Measurements from ENCODE around the gene PVR.

PVR gene

GRCh38 chr19:44684892-44685863 lies 41.5 kb downstream of the PVR start:
- Histone ChIP-seq H2AFZ (ENCODE audit: insufficient read depth, low read length, poor library complexity) (no peak overlapping the region), H4K12ac (ENCODE audit: low read depth, low read length) (no peak overlapping the region), H3K4me3 (ENCODE audit: low read depth, low read length) (no peak overlapping the region), H3K4me1 (ENCODE audit: control insufficient read depth in 1 of 2, insufficient read depth in 2 of 2, low read length in 2 of 2) (no peaks in the 10 kb centered on the region), H2AK5ac (ENCODE audit: low read length) (no peak overlapping the region), H2BK5ac (ENCODE audit: low read depth, low read length, poor library complexity) (no peak overlapping the region), H3K4me2 (ENCODE audit: low read length) (no peak overlapping the region), H3K79me1 (ENCODE audit: low read length) (no peaks in the 10 kb centered on the region), H2BK120ac (ENCODE audit: insufficient read depth, low read length, poor library complexity) (no peak overlapping the region), H3K9me3 (ENCODE audit: insufficient read depth, low read depth, low read length) (no peaks in the 10 kb centered on the region), H3K27ac (ENCODE audit: low read depth, low read length) (no peak overlapping the region), H3K23ac (ENCODE audit: low read length) (no peak overlapping the region), H3K18ac (ENCODE audit: low read length) (no peak overlapping the region), H3K27me3 (ENCODE audit: insufficient read depth, low read length) (no peaks in the 10 kb centered on the region), H3K4ac (ENCODE audit: low read depth, low read length) (no peak overlapping the region), H3K14ac (ENCODE audit: low read length) (no peak overlapping the region), H3K9ac (ENCODE audit: low read length) (no peak overlapping the region), H2BK12ac (ENCODE audit: low read length) (no peak overlapping the region), H4K91ac (ENCODE audit: low read depth, low read length) (no peak overlapping the region), H3K79me2 (ENCODE audit: control insufficient read depth, insufficient read depth, low read length, poor library complexity) (no peaks in the 10 kb centered on the region), H4K8ac (ENCODE audit: low read depth, low read length) (no peak overlapping the region), H3K36me3 (ENCODE audit: control insufficient read depth in 1 of 2, insufficient read depth in 2 of 2, low read length in 2 of 2) (no peaks in the 10 kb centered on the region)
- no peak for DNase-seq
- WGBS (ENCODE audit: extremely low coverage, insufficient coverage, insufficient read length), result no CpG with 5 or more reads among the region's 25 CpGs

- Histone ChIP-seq H2BK12ac (ENCODE audit: low read length) (no peak overlapping the region), H3K14ac (ENCODE audit: low read length) (no peak overlapping the region), H3K4me2 (ENCODE audit: low read length) (no peak overlapping the region), H2BK120ac (ENCODE audit: insufficient read depth, low read length, poor library complexity) (no peak overlapping the region), H3K27ac (ENCODE audit: low read depth, low read length) (no peak overlapping the region), H3K4me3 (ENCODE audit: low read depth, low read length) (no peak overlapping the region), H3K36me3 (ENCODE audit: control insufficient read depth in 1 of 2, insufficient read depth in 2 of 2, low read length in 2 of 2) (no peaks in the 10 kb centered on the region), H4K91ac (ENCODE audit: low read depth, low read length) (no peak overlapping the region), H2AFZ (ENCODE audit: insufficient read depth, low read length, poor library complexity) (no peak overlapping the region), H3K4me1 (ENCODE audit: control insufficient read depth in 1 of 2, insufficient read depth in 2 of 2, low read length in 2 of 2) (no peaks in the 10 kb centered on the region), H3K9me3 (ENCODE audit: insufficient read depth, low read depth, low read length) (no peaks in the 10 kb centered on the region), H2AK5ac (ENCODE audit: low read length) (no peak overlapping the region), H3K9ac (ENCODE audit: low read length) (no peak overlapping the region), H3K23ac (ENCODE audit: low read length) (no peak overlapping the region), H3K79me1 (ENCODE audit: low read length) (no peaks in the 10 kb centered on the region), H2BK5ac (ENCODE audit: low read depth, low read length, poor library complexity) (no peak overlapping the region), H4K12ac (ENCODE audit: low read depth, low read length) (no peak overlapping the region), H3K18ac (ENCODE audit: low read length) (no peak overlapping the region), H4K8ac (ENCODE audit: low read depth, low read length) (no peak overlapping the region), H3K4ac (ENCODE audit: low read depth, low read length) (no peak overlapping the region), H3K27me3 (ENCODE audit: insufficient read depth, low read length) (no peaks in the 10 kb centered on the region), H3K79me2 (ENCODE audit: control insufficient read depth, insufficient read depth, low read length, poor library complexity) (no peaks in the 10 kb centered on the region)
- DNase-seq, result no peak
- WGBS (ENCODE audit: extremely low coverage, insufficient coverage, insufficient read length), result no CpG with 5 or more reads among the region's 4 CpGs
Measured at GRCh38 chr19:44685877-44686276, 42.2 kb downstream of the PVR start.

- H2BK5ac ChIP-seq (ENCODE audit: low read depth, low read length, poor library complexity), result no peak overlapping the region
- no peak overlapping the region for H3K4me2 ChIP-seq (ENCODE audit: low read length)
- H4K12ac ChIP-seq (ENCODE audit: low read depth, low read length), result no peak overlapping the region
- H3K18ac ChIP-seq (ENCODE audit: low read length), result no peak overlapping the region
- no peaks in the 10 kb centered on the region for H3K79me2 ChIP-seq (ENCODE audit: control insufficient read depth, insufficient read depth, low read length, poor library complexity)
- peaks cover 0 to under 1% of the 10 kb centered on the region in 2 experiments for H3K4me1 ChIP-seq (ENCODE audit: control insufficient read depth in 1 of 2, insufficient read depth in 2 of 2, low read length in 2 of 2)
- no peak overlapping the region for H2AFZ ChIP-seq (ENCODE audit: insufficient read depth, low read length, poor library complexity)
- no peak overlapping the region for H4K91ac ChIP-seq (ENCODE audit: low read depth, low read length)
- no peak overlapping the region for H3K9ac ChIP-seq (ENCODE audit: low read length)
- no peak overlapping the region for H2BK12ac ChIP-seq (ENCODE audit: low read length)
- H3K9me3 ChIP-seq (ENCODE audit: insufficient read depth, low read depth, low read length), result no peaks in the 10 kb centered on the region
- no peaks in the 10 kb centered on the region for H3K27me3 ChIP-seq (ENCODE audit: insufficient read depth, low read length)
- H3K27ac ChIP-seq (ENCODE audit: low read depth, low read length), result no peak overlapping the region
- H3K79me1 ChIP-seq (ENCODE audit: low read length), result no peaks in the 10 kb centered on the region
- no peak for DNase-seq
- H2AK5ac ChIP-seq (ENCODE audit: low read length), result no peak overlapping the region
- no peaks in the 10 kb centered on the region for H3K36me3 ChIP-seq (ENCODE audit: control insufficient read depth in 1 of 2, insufficient read depth in 2 of 2, low read length in 2 of 2)
- no peak overlapping the region for H3K14ac ChIP-seq (ENCODE audit: low read length)
- no peak overlapping the region for H3K4me3 ChIP-seq (ENCODE audit: low read depth, low read length)
- H3K4ac ChIP-seq (ENCODE audit: low read depth, low read length), result no peak overlapping the region
- H4K8ac ChIP-seq (ENCODE audit: low read depth, low read length), result no peak overlapping the region
- no peak overlapping the region for H2BK120ac ChIP-seq (ENCODE audit: insufficient read depth, low read length, poor library complexity)
- no peak overlapping the region for H3K23ac ChIP-seq (ENCODE audit: low read length)
- no CpG with 5 or more reads among the region's 4 CpGs for WGBS (ENCODE audit: extremely low coverage, insufficient coverage, insufficient read length)
Measured at GRCh38 chr19:44686896-44687295, 43.2 kb downstream of the PVR start.

GRCh38 chr19:44687888-44688287 lies 44.2 kb downstream of the PVR start:
- no peak overlapping the region for H3K23ac ChIP-seq (ENCODE audit: low read length)
- no peak overlapping the region for H3K14ac ChIP-seq (ENCODE audit: low read length)
- no peak overlapping the region for H4K8ac ChIP-seq (ENCODE audit: low read depth, low read length)
- H2BK12ac ChIP-seq (ENCODE audit: low read length), result no peak overlapping the region
- H2AK5ac ChIP-seq (ENCODE audit: low read length), result no peak overlapping the region
- DNase-seq, result no peak
- H4K91ac ChIP-seq (ENCODE audit: low read depth, low read length), result no peak overlapping the region
- no peaks in the 10 kb centered on the region for H3K27me3 ChIP-seq (ENCODE audit: insufficient read depth, low read length)
- no peak overlapping the region for H2BK120ac ChIP-seq (ENCODE audit: insufficient read depth, low read length, poor library complexity)
- H3K4me3 ChIP-seq (ENCODE audit: low read depth, low read length), result no peak overlapping the region
- no peaks in the 10 kb centered on the region for H3K36me3 ChIP-seq (ENCODE audit: control insufficient read depth in 1 of 2, insufficient read depth in 2 of 2, low read length in 2 of 2)
- no peak overlapping the region for H2AFZ ChIP-seq (ENCODE audit: insufficient read depth, low read length, poor library complexity)
- H3K4me1 ChIP-seq (ENCODE audit: control insufficient read depth in 1 of 2, insufficient read depth in 2 of 2, low read length in 2 of 2), result peaks cover 0 to 2% of the 10 kb centered on the region in 2 experiments
- H3K9ac ChIP-seq (ENCODE audit: low read length), result no peak overlapping the region
- H3K4me2 ChIP-seq (ENCODE audit: low read length), result no peak overlapping the region
- no peak overlapping the region for H3K27ac ChIP-seq (ENCODE audit: low read depth, low read length)
- no peak overlapping the region for H3K18ac ChIP-seq (ENCODE audit: low read length)
- H3K9me3 ChIP-seq (ENCODE audit: insufficient read depth, low read depth, low read length), result no peaks in the 10 kb centered on the region
- WGBS (ENCODE audit: extremely low coverage, insufficient coverage, insufficient read length), result no CpG with 5 or more reads among the region's 7 CpGs
- no peaks in the 10 kb centered on the region for H3K79me1 ChIP-seq (ENCODE audit: low read length)
- H4K12ac ChIP-seq (ENCODE audit: low read depth, low read length), result no peak overlapping the region
- no peak overlapping the region for H2BK5ac ChIP-seq (ENCODE audit: low read depth, low read length, poor library complexity)
- no peak overlapping the region for H3K4ac ChIP-seq (ENCODE audit: low read depth, low read length)
- no peaks in the 10 kb centered on the region for H3K79me2 ChIP-seq (ENCODE audit: control insufficient read depth, insufficient read depth, low read length, poor library complexity)

Measured in trophoblast cell (in vitro differentiated cells and primary cell).